ENCODE data around the gene UNC79.
"Not testable (repeated sequence)": the region's sequence is repeated elsewhere in the genome, so short reads cannot be mapped to it uniquely, and the experiment has no call there.

UNC79 gene

GRCh38 chr14:93430315-93431035 is at the start of gene UNC79:
TSS of gene UNC79 (plus strand) at chr14:93430939. CDS start at chr14:93431030, 91 bp downstream.
- Histone ChIP-seq H3K9ac (ENCODE audit: low read length) (peak within 1 kb of the TSS; percentile 58), H3K27ac (ENCODE audit: low read length) (no peak within 1 kb of the TSS), H3K4me3 (ENCODE audit: low read length) (peak within 1 kb of the TSS; percentile 77), H3K27me3 (ENCODE audit: control insufficient read depth, insufficient read depth, low read length) (peaks cover 18% of the 10 kb centered on the region), H3K36me3 (ENCODE audit: control insufficient read depth, low read depth, low read length) (no peaks in the 10 kb centered on the region), H3K4me1 (ENCODE audit: control insufficient read depth, low read depth, low read length) (no peaks in the 10 kb centered on the region), H3K9me3 (ENCODE audit: control insufficient read depth, low read depth, low read length) (no peaks in the 10 kb centered on the region)

GRCh38 chr14:93381644-93382043 is 49.1 kb upstream of the UNC79 start:
- no peaks in the 10 kb centered on the region for H3K4me1 ChIP-seq (ENCODE audit: control insufficient read depth, low read depth, low read length)
- no peak overlapping the region for H3K9ac ChIP-seq (ENCODE audit: low read length)

DNA sequence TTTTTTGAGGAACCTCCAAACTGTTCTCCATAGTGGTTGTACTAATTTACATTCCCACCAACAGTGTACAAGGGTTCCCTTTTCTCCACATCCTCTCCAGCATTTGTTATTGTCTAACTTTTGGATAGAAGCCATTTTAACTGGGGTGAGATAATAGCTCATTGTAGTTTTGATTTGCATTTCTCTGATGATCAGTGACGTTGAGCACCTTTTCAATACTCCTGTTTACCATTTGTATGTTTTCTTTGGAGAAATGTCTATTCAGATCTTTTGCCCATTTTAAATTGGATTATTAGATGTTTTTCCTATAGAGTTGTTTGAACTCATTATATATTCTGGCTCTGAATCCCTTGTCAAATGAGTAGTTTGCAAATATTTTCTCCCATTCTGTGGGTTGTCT is 46.5 kb upstream of the UNC79 start:
- not testable (repeated sequence) for H3K36me3 ChIP-seq (ENCODE audit: control insufficient read depth, low read depth, low read length); H3K27ac ChIP-seq (ENCODE audit: low read length); H3K9me3 ChIP-seq (ENCODE audit: control insufficient read depth, low read depth, low read length); H3K4me3 ChIP-seq (ENCODE audit: low read length); H3K4me1 ChIP-seq (ENCODE audit: control insufficient read depth, low read depth, low read length); H3K27me3 ChIP-seq (ENCODE audit: control insufficient read depth, insufficient read depth, low read length); H3K9ac ChIP-seq (ENCODE audit: low read length)

More at GRCh38 chr14:93381644-93382043, 49.1 kb upstream of the UNC79 start:
- H3K27ac ChIP-seq (ENCODE audit: low read length): no peak overlapping the region
- H3K9me3 ChIP-seq (ENCODE audit: control insufficient read depth, low read depth, low read length): no peaks in the 10 kb centered on the region
- H3K27me3 ChIP-seq (ENCODE audit: control insufficient read depth, insufficient read depth, low read length): no peaks in the 10 kb centered on the region
- no peaks in the 10 kb centered on the region for H3K36me3 ChIP-seq (ENCODE audit: control insufficient read depth, low read depth, low read length)
- H3K4me3 ChIP-seq (ENCODE audit: low read length): no peak overlapping the region

- H3K9me3 ChIP-seq (ENCODE audit: control insufficient read depth, low read depth, low read length): no peaks in the 10 kb centered on the region
- no peaks in the 10 kb centered on the region for H3K36me3 ChIP-seq (ENCODE audit: control insufficient read depth, low read depth, low read length)
- H3K27me3 ChIP-seq (ENCODE audit: control insufficient read depth, insufficient read depth, low read length): no peaks in the 10 kb centered on the region
- no peak overlapping the region for H3K4me3 ChIP-seq (ENCODE audit: low read length)
- H3K27ac ChIP-seq (ENCODE audit: low read length): no peak overlapping the region
- H3K9ac ChIP-seq (ENCODE audit: low read length): no peak overlapping the region
- no peaks in the 10 kb centered on the region for H3K4me1 ChIP-seq (ENCODE audit: control insufficient read depth, low read depth, low read length)
Observed at GRCh38 chr14:93395231-93395630, 35.5 kb upstream of the UNC79 start.

DNA sequence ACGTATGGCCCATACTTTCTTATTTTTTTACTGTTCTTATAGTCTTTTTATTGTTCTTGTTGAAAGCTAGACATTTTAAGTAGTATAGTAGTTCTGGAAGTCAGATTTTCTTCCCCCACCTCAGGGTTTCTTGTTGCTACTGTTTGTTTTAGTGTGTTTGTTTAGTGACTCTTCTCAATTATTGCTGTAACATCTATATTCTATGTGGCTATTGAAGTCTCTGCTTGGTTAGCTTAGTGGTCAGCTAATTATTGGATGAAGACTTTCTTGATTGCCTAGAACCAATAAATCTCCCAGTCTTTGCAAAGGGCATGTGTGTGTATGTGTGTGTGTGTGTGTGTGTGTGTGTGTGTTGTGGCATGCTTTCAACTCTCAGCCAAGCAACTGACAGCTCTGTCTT is 34.3 kb upstream of the UNC79 start:
- Histone ChIP-seq H3K9ac (ENCODE audit: low read length) (no peak overlapping the region), H3K9me3 (ENCODE audit: control insufficient read depth, low read depth, low read length) (no peaks in the 10 kb centered on the region), H3K4me1 (ENCODE audit: control insufficient read depth, low read depth, low read length) (no peaks in the 10 kb centered on the region), H3K4me3 (ENCODE audit: low read length) (no peak overlapping the region), H3K36me3 (ENCODE audit: control insufficient read depth, low read depth, low read length) (no peaks in the 10 kb centered on the region), H3K27ac (ENCODE audit: low read length) (no peak overlapping the region), H3K27me3 (ENCODE audit: control insufficient read depth, insufficient read depth, low read length) (no peaks in the 10 kb centered on the region)

DNA sequence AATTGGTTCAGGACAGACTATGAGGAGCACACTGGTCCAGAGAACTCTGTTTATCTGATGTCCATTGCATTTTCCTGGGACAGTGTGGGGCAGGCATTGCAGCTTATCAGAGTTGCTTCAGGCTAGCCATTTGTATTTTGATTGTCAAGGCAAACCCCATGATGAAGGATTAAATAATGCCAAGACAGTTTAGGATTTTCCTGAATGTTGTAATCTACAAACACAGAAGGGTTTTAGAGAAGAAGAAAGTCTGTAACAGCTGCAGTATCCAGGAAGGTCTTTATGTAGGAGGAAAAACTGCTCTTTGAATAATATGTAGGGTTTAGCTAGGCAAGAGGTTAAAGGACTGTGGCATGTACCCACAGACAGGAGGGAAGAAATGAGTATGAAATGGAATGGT is 32.2 kb upstream of the UNC79 start:
- Histone ChIP-seq H3K27ac (ENCODE audit: low read length) (no peak overlapping the region), H3K9me3 (ENCODE audit: control insufficient read depth, low read depth, low read length) (no peaks in the 10 kb centered on the region), H3K27me3 (ENCODE audit: control insufficient read depth, insufficient read depth, low read length) (no peaks in the 10 kb centered on the region), H3K36me3 (ENCODE audit: control insufficient read depth, low read depth, low read length) (no peaks in the 10 kb centered on the region), H3K4me1 (ENCODE audit: control insufficient read depth, low read depth, low read length) (peaks cover 9% of the 10 kb centered on the region), H3K4me3 (ENCODE audit: low read length) (no peak overlapping the region), H3K9ac (ENCODE audit: low read length) (no peak overlapping the region)

- Histone ChIP-seq H3K4me1 (ENCODE audit: control insufficient read depth, low read depth, low read length) (peaks cover 11% of the 10 kb centered on the region), H3K4me3 (ENCODE audit: low read length) (no peak overlapping the region), H3K9ac (ENCODE audit: low read length) (no peak overlapping the region), H3K36me3 (ENCODE audit: control insufficient read depth, low read depth, low read length) (no peaks in the 10 kb centered on the region), H3K9me3 (ENCODE audit: control insufficient read depth, low read depth, low read length) (no peaks in the 10 kb centered on the region), H3K27ac (ENCODE audit: low read length) (no peak overlapping the region), H3K27me3 (ENCODE audit: control insufficient read depth, insufficient read depth, low read length) (no peaks in the 10 kb centered on the region)
Observed at GRCh38 chr14:93402951-93403350, 27.8 kb upstream of the UNC79 start.

GRCh38 chr14:93410021-93410420 is 20.7 kb upstream of the UNC79 start:
- Histone ChIP-seq H3K27me3 (ENCODE audit: control insufficient read depth, insufficient read depth, low read length) (no peaks in the 10 kb centered on the region), H3K4me3 (ENCODE audit: low read length) (no peak overlapping the region), H3K9me3 (ENCODE audit: control insufficient read depth, low read depth, low read length) (no peaks in the 10 kb centered on the region), H3K36me3 (ENCODE audit: control insufficient read depth, low read depth, low read length) (no peaks in the 10 kb centered on the region), H3K9ac (ENCODE audit: low read length) (no peak overlapping the region), H3K27ac (ENCODE audit: low read length) (no peak overlapping the region), H3K4me1 (ENCODE audit: control insufficient read depth, low read depth, low read length) (no peaks in the 10 kb centered on the region)

- H3K36me3 ChIP-seq (ENCODE audit: control insufficient read depth, low read depth, low read length): no peaks in the 10 kb centered on the region
- H3K9ac ChIP-seq (ENCODE audit: low read length): no peak overlapping the region
- no peaks in the 10 kb centered on the region for H3K27me3 ChIP-seq (ENCODE audit: control insufficient read depth, insufficient read depth, low read length)
- H3K27ac ChIP-seq (ENCODE audit: low read length): no peak overlapping the region
- H3K4me1 ChIP-seq (ENCODE audit: control insufficient read depth, low read depth, low read length): no peaks in the 10 kb centered on the region
- no peak overlapping the region for H3K4me3 ChIP-seq (ENCODE audit: low read length)
- H3K9me3 ChIP-seq (ENCODE audit: control insufficient read depth, low read depth, low read length): no peaks in the 10 kb centered on the region
Observed at GRCh38 chr14:93410893-93411292, 19.8 kb upstream of the UNC79 start.

- peaks cover 17% of the 10 kb centered on the region for H3K27me3 ChIP-seq (ENCODE audit: control insufficient read depth, insufficient read depth, low read length)
- H3K9ac ChIP-seq (ENCODE audit: low read length); H3K9me3 ChIP-seq (ENCODE audit: control insufficient read depth, low read depth, low read length); H3K36me3 ChIP-seq (ENCODE audit: control insufficient read depth, low read depth, low read length); H3K4me3 ChIP-seq (ENCODE audit: low read length); H3K27ac ChIP-seq (ENCODE audit: low read length); H3K4me1 ChIP-seq (ENCODE audit: control insufficient read depth, low read depth, low read length): not testable (repeated sequence)
Observed at GRCh38 chr14:93425136-93425535, 5.6 kb upstream of the UNC79 start.

- H3K36me3 ChIP-seq (ENCODE audit: control insufficient read depth, low read depth, low read length): no peaks in the 10 kb centered on the region
- no peaks in the 10 kb centered on the region for H3K4me1 ChIP-seq (ENCODE audit: control insufficient read depth, low read depth, low read length)
- H3K9me3 ChIP-seq (ENCODE audit: control insufficient read depth, low read depth, low read length): no peaks in the 10 kb centered on the region
- H3K4me3 ChIP-seq (ENCODE audit: low read length): no peak overlapping the region
- H3K9ac ChIP-seq (ENCODE audit: low read length): no peak overlapping the region
- H3K27ac ChIP-seq (ENCODE audit: low read length): no peak overlapping the region
- H3K27me3 ChIP-seq (ENCODE audit: control insufficient read depth, insufficient read depth, low read length): peaks cover 18% of the 10 kb centered on the region
Observed at GRCh38 chr14:93426750-93427149, 4.0 kb upstream of the UNC79 start.

- no peak overlapping the region for H3K27ac ChIP-seq (ENCODE audit: low read length)
- no peaks in the 10 kb centered on the region for H3K4me1 ChIP-seq (ENCODE audit: control insufficient read depth, low read depth, low read length)
- H3K36me3 ChIP-seq (ENCODE audit: control insufficient read depth, low read depth, low read length): no peaks in the 10 kb centered on the region
- peaks cover 18% of the 10 kb centered on the region for H3K27me3 ChIP-seq (ENCODE audit: control insufficient read depth, insufficient read depth, low read length)
- no peak overlapping the region for H3K9ac ChIP-seq (ENCODE audit: low read length)
- peak overlapping the region; percentile 77 for H3K4me3 ChIP-seq (ENCODE audit: low read length)
- H3K9me3 ChIP-seq (ENCODE audit: control insufficient read depth, low read depth, low read length): no peaks in the 10 kb centered on the region
Observed at GRCh38 chr14:93431036-93431670, 414 bp downstream of the UNC79 start.

Data from iPS-18a (cell line).